ENCODE measurements around the gene ZNF185.

The ZNF185 gene

DNA sequence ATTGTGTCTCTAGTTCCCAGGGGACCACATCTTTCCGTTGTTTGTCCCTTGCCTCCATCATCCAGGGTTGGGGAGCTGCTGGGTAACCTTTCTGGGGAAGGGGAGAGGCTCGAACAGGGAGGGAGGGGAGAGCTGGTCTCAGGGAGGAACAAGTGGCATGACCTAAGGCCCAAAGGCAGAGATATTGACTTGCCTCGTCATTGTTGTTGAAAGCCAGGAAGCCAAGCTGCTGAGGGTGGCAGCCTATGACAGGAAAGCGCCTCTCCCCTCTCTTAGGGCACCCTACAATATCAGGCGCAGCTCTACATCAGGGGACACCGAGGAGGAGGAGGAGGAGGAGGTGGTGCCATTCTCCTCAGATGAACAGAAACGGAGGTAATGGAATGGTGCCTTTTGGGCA lies 20.8 kb downstream of the ZNF185 start:
- FAIRE-seq: no peak

GRCh38 chrX:152923599-152923998 lies 25.7 kb downstream of the ZNF185 start:
- no peak for FAIRE-seq

- FAIRE-seq: no peak
These were observed 28.0 kb downstream of the ZNF185 start for GRCh38 chrX:152925835-152926234.

DNA sequence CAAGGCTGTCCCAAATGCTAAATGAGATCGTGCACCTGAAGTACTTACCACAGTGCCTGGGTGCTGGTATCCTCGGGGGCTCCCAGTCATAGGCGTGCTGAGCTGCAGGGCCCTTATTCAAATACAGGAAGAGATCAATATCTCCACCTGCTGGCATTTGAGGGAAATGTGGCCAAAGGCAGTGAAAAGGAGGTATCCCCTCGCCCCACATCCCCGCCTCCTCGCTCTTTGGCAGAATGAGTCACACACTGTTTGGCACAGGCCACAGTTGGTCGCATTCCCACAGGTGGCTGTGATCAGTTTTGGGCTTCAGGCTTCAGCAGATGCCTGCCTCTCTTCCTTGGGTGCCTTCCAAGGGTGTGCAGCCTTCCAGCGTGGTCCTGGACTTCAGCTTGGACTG lies 28.4 kb downstream of the ZNF185 start:
- no peak for FAIRE-seq

DNA sequence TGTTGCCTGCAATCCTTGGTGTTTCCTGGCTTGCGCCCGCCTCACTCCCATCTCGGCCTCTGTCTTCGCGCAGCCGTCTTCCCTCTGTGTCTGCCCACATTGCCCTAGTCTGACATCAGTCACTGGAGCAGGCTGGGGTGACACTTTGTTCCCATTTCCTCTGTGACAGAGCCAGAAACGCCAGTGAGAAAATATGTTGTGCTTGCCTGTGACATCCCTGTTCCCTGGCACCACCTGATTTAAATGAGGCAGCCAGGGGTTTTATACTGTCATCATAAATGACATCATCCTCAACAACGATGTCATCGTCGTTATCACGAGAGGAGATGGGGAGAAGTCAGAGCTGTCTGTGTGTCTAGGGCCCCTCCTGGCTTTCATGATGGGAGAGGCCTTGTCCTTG lies 29.1 kb downstream of the ZNF185 start:
- no peak for FAIRE-seq

GRCh38 chrX:152927858-152928760 lies 30.2 kb downstream of the ZNF185 start:
- FAIRE-seq: no peak

DNA sequence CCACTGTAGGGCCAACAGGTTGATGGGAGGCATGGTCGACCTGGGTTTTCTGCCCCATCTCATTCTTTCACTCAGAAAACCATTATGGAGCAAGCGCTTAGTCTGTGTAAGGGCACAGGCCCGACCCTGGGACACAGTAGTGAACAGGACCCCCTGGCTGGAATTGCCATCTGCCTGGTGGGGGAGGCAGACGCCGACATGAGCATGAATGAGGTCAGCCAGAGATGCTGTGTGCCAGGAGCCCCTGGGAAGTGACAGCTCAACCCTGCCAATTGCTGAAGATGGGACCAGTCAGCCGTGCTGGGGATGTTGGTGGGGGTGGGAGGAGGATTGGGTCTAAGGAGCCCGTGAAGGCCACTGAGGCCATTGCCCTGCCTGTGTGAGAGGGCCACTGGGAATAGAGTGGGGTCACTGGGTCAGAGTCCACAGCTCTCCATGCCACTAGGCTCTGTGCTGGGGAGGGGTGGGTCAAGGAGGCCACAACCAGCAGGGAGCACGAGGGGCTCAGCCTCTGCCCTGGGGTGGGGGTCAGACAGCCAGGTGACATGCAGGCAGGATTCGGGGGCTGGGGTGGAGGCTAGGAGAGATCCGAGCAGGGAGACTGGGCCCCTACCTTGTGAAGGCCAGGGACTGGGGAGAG lies 31.0 kb downstream of the ZNF185 start:
- FAIRE-seq: no peak

DNA sequence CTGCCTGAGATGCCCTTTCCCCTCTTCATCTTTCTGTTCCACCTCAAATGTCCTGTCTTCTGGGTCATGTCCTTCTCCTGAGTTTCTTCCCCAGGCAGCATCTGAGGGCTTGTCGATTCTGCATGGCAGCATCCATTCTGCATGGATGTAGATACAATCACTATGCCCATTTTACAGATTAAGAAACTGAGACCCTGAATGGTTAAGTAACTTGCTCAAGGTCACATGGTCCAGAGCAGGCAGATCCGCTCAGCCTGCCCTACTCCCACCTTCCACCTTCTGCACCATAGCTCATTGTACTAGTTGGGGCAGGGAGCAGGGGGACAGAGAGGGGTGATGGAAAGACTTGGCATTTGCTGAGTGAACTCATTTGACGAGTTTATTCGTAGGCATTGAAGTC lies 32.0 kb downstream of the ZNF185 start:
- FAIRE-seq: no peak

DNA sequence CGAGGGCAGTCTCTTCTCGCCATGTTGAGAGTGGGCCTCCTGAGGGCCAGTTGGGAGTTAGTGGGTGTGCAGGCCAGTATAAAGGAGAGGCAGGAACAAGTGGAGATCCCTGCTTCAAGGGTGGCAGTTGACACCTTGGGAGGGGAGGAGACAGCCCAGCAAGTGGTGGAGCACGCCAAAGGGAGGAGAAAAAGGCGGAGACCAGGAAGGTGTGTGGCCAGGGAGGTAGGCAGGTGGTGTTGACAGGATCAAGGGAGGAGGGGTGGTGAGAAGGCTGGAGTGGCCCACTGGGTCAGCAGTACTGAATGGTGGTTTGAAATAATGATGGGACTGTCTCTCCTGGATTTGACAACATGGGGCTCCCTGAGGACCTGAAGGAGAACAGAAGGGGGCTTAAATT lies 32.6 kb downstream of the ZNF185 start:
- no peak for FAIRE-seq

- no peak for FAIRE-seq
These were observed 34.3 kb downstream of the ZNF185 start for GRCh38 chrX:152932144-152932543.

DNA sequence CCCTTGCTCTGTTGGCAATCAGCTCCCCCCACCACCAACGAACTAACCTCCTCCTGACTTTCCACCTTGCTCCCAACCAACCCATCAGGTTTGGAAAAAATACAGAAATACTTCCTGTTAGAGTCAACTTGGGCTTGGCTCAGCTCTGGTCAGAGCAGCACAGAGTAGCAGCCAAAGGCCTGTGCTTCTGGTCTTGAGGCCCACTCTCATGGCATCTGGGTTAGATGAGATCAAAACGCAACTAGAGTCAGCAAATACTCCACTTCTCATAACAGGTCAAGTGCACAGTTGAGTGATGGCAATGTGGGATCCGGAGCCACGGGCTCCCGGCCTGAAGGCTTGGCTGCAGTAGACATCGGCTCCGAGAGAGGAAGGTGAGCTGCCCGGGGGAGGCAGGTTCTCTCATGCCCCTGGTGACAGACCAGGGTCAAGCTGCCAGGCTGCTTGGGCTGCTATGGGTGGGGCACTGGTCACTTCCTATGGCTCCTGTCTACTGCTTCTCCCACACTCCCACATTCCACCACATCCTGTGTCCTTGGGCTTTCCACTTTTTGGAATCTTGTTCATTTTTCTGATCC lies 34.8 kb downstream of the ZNF185 start:
- FAIRE-seq: no peak

GRCh38 chrX:152936306-152936705 lies 38.4 kb downstream of the ZNF185 start:
- no peak for FAIRE-seq

DNA sequence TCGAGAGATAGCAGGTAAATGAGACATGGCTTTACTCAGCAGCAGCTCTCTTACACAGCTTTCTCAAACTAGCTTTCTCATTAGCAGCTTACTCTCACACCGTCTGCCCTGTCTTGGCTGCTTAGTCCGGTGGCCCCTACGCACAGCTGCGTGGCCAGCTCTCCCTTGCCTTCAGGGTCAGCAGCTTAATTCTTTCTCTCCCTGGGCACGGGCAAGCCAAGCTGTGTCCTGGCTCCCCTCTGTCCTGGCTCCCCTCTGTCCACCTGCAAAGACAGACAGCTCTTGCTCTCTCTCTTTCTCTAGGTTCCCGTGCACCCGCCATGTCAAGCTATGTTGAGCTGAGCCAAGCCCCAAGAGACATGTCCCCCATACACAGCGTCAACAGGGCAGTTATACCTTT lies 39.4 kb downstream of the ZNF185 start:
- FAIRE-seq: no peak

DNA sequence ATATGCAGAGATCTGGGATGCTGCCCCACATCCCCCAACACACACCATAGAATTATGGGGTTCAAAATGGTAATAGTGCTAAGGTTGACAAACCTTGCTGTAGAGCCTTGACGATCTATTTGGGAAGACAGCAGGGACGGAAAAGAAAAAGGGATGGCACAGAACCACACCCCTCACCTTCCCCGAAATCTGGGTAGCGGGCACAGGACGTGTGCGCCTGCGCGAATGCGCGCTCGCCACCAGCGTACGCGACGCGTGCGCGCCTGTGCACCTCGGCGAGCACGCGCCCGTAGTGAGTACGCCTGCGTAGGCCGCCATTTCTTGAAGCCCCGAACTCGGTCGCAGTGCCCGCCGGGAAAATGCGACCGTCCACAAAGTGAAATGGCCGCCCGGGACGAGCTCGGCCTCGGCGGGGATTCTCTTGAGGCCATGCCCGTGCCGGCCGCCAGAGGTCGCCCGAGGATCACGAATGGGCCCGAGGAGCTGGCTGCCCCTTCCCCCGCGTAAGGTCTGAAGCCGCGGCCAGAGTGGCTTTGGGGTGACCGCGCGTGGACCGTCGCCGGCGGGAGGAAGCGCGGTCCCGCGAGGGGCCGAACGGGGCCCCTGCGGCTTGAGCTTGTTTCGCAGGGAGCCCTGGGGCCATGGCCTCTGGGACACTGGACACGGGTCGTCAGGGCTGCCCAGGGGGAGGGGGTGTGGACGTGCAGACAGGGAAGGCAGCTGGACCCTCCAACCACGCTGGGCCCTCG lies 43.6 kb downstream of the ZNF185 start:
- peak; percentile 97 for FAIRE-seq

DNA sequence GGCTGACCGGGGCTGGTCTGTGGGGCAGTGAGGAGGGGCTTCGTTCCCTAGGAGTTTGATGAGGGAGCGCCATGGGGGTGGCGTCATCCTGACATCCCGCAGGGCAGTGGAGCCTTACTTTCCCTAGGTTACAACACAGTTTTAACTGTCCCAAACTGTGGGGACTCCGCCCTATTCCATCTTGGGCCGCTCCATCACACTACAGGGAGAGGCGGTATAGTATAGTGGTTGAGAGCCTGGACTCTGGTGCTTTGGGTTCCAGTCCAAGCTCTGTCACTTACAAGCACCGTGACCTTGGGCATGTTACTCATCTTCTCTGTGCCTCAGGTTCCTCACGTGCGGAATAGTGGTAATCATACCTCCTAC lies 44.2 kb downstream of the ZNF185 start:
- no peak for FAIRE-seq

DNA sequence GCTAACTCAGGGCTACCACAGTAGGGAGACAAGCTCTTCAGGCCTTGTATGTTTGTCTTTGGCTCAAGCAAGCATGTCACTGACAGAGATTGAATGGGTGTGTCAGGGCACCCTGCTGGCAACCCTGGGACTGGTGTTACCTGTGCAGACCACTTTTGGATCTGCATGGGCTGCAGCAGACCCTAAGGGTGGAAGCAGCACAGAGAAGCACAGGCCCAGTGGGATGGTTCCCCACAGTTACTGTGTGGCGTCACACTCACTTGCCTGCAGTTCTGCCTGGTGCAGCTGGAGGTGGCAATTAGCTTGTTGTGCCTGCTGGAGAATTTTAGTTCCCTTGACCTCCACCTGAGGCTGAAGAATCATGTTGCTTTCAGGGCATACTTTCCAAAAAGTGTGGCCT lies 46.0 kb downstream of the ZNF185 start:
- FAIRE-seq: no peak

DNA sequence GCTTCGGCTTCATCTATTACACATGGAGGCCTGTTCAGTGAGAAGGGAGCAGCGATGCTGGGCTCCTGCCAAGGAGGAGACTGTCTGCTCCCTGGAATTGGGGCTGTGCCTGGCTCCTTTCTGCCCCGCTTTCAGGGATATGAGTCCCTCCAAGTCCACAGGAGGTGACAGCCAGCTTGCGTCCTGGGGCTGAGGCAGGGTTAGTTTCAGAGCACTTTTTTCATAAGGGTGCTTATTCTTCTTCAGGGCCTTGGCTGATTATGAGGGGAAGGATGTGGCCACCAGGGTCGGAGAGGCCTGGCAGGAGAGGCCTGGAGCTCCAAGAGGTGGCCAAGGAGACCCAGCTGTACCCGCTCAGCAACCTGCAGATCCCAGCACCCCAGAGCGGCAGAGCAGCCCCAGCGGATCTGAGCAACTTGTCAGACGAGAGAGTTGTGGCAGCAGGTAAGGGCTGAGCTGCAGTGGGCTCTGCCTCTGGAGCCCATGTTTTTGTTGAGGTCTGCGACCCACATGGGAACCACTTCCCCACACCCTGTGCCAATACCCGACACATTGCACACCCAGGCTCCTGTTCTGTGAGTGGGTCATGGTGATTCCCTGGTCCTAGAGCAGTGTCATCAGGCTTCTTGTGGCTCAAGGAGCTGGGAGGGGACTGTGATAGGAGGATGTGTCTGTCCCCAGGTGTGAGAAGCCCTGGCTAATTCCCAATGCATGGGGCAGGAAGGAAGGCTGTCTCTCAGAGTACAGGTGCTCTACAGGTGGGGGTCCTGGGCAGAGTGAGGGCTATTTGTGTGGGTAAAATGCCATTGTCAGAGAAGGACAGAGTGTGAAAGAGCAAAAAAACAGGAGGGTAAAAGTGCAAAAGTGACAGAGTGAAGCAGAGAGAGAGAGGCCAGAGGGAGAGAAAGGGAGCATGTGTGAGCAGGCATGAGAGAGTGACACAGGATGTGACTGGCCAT lies 47.4 kb downstream of the ZNF185 start:
- no peak for FAIRE-seq

GRCh38 chrX:152946681-152947080 lies 48.8 kb downstream of the ZNF185 start:
- FAIRE-seq: no peak

Measured in G401.6 (cell line).